ENCODE data around the gene SPIN4. TPM values are rescaled to one million over a fixed set of nuclear protein-coding genes. Genes with fewer than 3 reads are reported as not detected.
"Not testable (repeated sequence)": the region's sequence is repeated elsewhere in the genome, so short reads cannot be mapped to it uniquely, and the experiment has no call there.

Gene SPIN4
- total RNA-seq: 1 to 10 TPM; 1.6 to 4.7 (median 2.0) TPM

- TF ChIP-seq CTCF (IDR thresholded peaks at IDR 0.05): no peak
- DNase-seq (ENCODE audit: low spot score): peak; percentile 46
Measured at GRCh38 chrX:63350941-63351616, at the start of gene SPIN4. SPIN4 (minus strand) TSS chrX:63351332; CDS start chrX:63350819, 513 bp downstream.

GRCh38 chrX:63400340-63400739, 49.2 kb upstream of the SPIN4 start:
- ATAC-seq (ENCODE audit: low FRiP score): no peak
- DNase-seq (ENCODE audit: low spot score): no peak
- TF ChIP-seq CTCF (IDR thresholded peaks at IDR 0.05): no peak

More at GRCh38 chrX:63350941-63351616, at the start of gene SPIN4:
- ATAC-seq (ENCODE audit: low FRiP score): peak; percentile 94

GRCh38 chrX:63394872-63395271, 43.7 kb upstream of the SPIN4 start:
- TF ChIP-seq CTCF (IDR thresholded peaks at IDR 0.05): no peak
- no peak for ATAC-seq (ENCODE audit: low FRiP score)
- DNase-seq (ENCODE audit: low spot score): no peak

GRCh38 chrX:63393094-63393493, 42.0 kb upstream of the SPIN4 start:
- not testable (repeated sequence) for ATAC-seq (ENCODE audit: low FRiP score); DNase-seq (ENCODE audit: low spot score)

- no peak for TF ChIP-seq CTCF (IDR thresholded peaks at IDR 0.05)
- no peak for DNase-seq (ENCODE audit: low spot score)
- ATAC-seq (ENCODE audit: low FRiP score): no peak
Measured at GRCh38 chrX:63387411-63387810, 36.3 kb upstream of the SPIN4 start.

GRCh38 chrX:63384263-63384662, 33.1 kb upstream of the SPIN4 start:
- not testable (repeated sequence) for DNase-seq (ENCODE audit: low spot score); ATAC-seq (ENCODE audit: low FRiP score)

- not testable (repeated sequence) for DNase-seq (ENCODE audit: low spot score); ATAC-seq (ENCODE audit: low FRiP score)
Measured at GRCh38 chrX:63373012-63373411, 21.9 kb upstream of the SPIN4 start.

GRCh38 chrX:63367699-63368098, 16.6 kb upstream of the SPIN4 start:
- ATAC-seq (ENCODE audit: low FRiP score); DNase-seq (ENCODE audit: low spot score): not testable (repeated sequence)

- ATAC-seq (ENCODE audit: low FRiP score) (no peak), DNase-seq (ENCODE audit: low spot score) (no peak)
- TF ChIP-seq CTCF (IDR thresholded peaks at IDR 0.05): no peak
Measured at GRCh38 chrX:63363788-63364187, 12.7 kb upstream of the SPIN4 start.
